NB4 (cell line): ENCODE measurements around the gene PDLIM5.

ENCODE experiments used
- CTCF ChIP-seq: IDR thresholded peaks from one replicate; pipeline ENCODE4 v1.5.1; 2012; ENCODE audit warnings: low read depth, low read length
- MAX ChIP-seq: IDR thresholded peaks from 2 replicates; pipeline ENCODE4 v1.6.1; 2011; ENCODE audit warnings: low read depth, low read length
- MYC ChIP-seq: IDR thresholded peaks from 2 replicates; pipeline ENCODE4 v1.6.1; 2011; ENCODE audit warnings: low read depth, low read length
- POLR2A ChIP-seq: IDR thresholded peaks from 2 replicates; pipeline ENCODE4 v1.6.1; 2011; ENCODE audit warnings: mild to moderate bottlenecking; ENCODE audit not compliant: insufficient read length; ENCODE audit errors: extremely low read depth

- TF ChIP-seq MAX = no peak
- TF ChIP-seq POLR2A = no peak
- no peak for TF ChIP-seq CTCF
- TF ChIP-seq MYC = no peak
Measured at GRCh38 chr4:94508806-94509205, 57.1 kb downstream of the PDLIM5 start.
